HG03571 (cell line): Measurements from ENCODE around the gene BAG5.

Experiments
- ATAC-seq: cut with Tn5 transposase; IDR thresholded peaks from one replicate; pipeline ENCODE4 v1.9.1; 2021; ENCODE audit not compliant: unreplicated experiment

The BAG5 gene

DNA sequence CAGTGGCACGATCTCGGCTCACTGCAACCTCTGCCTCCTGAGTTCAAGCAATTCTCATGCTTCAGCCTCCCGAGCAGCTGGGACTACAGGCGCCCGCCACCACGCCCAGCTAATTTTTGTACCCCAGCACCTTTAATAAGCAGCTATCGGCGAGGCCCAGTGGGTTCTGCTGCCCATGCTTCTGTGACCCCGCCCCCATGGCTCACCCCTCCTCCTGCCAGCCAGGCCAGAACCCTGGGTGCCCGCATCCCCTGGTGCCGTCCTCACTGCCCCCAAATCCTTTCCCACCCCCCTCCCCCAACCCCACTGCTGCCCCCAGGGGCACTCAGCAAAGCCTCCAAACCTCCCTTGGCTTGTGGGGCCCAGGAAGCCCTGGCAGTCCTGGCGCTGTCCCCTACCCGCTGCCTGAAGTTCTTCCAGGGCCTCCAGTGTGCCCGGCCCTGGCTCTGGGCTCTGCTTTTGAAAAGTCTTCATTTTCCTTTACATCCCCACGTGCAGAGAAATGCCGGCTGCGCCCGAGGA, 14.5 kb downstream of the BAG5 start:
- no peak for ATAC-seq

DNA sequence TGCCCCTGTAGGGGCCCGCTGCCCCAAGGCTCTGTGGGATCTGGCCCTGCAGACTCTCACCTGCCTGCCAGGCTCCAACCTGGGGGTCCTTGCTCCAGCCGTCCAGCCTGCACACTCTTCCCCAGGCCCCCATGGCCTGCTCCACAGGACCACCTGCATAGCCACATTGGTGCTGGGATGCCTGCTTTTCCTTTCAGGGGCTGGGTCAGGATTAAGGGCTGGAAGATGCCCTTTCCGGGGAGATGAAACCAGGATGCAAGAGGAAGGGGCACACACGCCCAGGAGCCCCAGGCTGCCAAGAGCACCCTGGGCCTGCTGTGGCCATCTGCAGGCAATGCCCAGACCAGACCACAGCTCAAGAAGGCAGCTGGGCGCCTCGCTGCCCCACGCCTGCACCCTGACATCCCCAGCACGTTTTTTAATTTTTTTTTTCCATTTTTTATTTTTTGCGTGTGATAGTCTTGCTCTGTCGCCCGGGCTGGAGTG, 15.0 kb downstream of the BAG5 start:
- ATAC-seq = no peak

DNA sequence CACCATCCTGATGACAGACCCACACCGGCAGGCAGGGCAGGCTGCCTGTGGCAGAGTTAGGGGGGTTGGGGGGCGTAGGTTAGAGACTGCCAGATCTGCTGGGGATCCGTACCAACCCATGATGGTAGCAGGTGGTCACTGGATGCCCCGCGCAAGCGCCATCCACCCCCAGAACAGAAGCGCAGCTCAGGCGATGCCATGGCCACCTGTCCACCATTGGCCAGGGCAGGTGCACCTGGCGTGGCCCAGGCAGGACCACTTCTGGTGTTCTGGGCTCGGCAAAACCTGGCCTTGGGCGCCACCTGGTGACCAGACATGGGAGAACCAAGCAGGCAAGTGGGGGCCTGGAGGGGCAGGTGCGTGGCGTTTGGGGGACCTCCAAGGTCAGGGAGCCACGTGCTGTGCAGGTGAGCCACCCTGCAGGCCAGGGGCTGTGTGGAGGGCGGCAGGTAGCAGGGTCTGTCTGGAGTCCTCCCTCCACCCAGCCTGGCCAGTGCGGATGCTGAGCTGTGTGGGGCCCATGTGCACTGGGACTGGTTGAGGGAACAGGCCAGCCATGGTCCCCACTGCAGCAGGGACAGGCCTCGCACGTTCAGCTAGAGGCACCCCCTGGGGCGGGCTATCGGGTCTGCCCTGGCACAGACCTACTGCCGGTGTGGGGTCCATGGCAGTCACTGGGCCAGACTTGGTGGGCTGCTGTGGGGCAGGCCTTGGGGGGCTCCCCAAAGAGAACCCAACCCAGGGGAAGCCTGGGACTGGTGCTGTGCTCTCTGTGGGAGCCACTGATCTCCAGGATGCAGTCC, 15.6 kb downstream of the BAG5 start:
- ATAC-seq = peak; percentile 52

DNA sequence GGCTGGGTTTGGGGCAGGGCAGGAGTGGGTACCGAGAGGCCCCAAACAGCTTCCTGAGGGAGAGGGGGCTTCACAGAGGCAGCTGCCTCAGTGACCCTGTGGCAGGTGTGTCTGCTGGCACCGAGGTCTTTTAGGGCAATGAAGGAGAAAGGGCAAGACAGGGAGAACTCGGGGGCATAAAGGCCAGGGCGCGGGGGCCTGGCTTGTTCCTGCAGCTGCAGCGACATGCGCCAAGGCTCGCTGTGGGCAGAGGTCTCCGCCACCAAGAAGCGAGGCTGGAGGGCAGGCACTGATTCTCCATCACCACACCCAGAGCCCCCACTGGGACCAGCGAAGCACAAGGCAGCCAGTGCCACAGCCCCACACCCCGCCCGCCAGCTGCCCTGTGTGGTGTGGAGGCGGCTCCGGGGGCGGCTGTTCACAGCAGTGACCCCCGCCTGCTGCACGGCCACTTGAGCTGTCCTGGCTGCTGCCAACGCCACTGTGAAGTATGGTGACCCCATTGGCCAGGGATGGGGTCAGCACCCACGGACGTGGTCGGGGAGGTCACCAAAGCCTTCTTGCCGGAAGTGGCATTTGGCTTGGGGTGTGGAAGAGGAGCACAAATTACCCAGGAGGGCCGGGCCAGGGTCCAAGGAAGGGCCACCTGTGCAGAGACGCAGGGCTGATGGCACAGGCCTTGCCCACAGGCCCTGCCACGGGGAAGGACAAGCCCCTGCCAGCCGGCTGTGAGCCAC, 16.4 kb downstream of the BAG5 start:
- no peak for ATAC-seq

DNA sequence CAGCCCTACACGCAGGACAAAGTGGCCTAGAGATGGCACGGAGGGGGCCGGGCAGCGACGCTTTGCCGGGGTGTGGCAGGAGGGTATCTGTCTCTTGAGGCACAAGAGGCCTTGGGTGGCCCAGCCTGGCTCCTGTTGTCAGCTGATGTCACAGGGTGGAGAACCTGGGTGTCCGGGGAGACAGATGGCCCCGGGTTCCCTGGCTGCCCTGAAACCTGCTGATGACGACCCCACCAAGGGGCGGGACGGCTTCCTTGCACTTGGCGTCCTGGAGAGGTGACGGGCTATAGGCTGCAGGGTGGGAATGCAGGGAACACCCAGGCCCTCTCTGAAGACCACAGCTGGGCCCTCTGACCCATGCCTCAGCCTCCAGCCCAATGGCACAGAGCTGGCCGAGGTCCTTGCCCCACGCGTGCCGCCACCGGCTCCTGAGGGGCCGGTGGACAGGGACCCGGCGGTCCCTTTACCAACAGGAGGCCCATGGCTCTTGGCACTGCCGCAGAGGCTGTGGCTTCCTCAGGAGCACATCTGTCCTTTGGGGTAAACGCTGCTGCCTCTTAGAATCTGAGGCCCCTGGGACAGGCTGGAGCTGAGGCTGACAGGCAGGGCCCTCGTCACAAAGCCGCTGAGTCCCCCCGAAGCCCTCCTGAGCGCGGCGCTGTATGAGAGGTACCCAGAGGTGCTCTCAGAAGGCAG, 17.1 kb downstream of the BAG5 start:
- ATAC-seq = no peak

DNA sequence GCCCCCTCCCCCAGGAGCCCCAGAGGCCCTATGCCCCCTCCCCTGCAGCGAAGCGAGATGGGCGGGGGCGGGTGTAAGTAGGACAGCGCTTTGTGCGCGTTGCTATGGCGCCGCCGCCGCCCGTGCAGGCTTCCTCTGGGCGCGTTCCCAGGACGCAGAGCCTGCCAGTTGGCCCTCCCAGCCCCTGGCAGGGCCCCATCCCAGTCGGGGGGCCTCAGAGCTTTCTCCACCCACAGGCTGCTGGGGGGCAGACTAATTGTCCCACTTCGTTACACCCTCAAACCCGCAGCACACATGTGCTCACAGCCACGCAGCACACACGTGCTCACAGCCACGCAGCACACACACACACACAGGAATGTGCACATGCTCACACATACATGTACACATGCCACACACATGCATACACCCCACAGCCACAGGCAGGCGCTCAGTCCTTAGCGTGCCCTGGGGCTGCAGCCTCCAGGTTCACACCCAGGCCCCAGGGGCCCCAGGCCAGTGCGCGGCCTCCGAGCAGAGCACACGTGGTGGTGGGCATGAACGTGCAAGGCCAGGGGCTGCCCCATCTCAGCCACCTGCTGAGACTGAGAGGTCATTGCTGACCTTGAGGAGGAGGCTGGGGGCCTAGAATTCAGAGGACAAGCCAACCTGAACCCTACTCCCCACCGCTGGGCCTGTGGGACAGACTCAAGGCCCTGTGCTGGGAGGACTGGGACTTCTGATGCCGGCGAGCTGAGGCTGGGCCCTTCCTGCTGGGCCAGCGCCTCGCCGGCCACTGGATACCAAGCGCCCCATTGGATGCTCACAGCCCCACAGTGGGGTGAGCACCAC, 17.9 kb downstream of the BAG5 start:
- no peak for ATAC-seq

DNA sequence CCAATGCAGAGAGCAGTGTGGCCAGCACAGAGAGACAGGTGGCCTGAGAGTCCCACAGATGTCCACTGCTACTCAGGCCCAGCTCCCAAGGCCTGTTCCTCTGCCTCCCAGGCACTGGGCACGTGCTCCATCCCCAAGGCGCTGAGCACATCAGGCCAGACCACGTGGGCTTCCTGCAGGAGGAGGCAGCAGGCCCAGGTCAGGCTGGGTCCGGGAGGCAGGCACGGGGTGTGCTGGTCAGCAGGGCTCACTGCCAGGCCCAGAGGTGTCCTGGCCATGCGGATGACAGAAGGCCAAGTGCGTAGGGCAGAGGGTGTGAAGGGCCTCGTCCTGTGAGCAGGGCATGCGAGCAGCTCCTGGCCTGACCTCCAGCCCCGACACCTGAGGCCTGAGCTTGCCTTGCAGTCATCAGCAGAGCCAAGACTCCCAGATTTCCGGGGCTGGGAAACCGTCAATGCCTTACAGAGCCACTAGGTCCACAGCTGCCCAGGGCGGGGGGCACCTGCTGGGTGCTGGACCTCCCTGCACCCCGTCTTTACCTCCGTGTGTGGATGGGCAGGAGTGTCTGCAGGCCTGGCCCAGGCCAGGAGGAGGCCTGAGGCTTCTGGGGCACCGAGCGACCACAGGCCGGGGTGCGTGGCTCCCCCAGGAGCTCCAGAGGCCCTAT, 18.6 kb downstream of the BAG5 start:
- ATAC-seq = no peak

DNA sequence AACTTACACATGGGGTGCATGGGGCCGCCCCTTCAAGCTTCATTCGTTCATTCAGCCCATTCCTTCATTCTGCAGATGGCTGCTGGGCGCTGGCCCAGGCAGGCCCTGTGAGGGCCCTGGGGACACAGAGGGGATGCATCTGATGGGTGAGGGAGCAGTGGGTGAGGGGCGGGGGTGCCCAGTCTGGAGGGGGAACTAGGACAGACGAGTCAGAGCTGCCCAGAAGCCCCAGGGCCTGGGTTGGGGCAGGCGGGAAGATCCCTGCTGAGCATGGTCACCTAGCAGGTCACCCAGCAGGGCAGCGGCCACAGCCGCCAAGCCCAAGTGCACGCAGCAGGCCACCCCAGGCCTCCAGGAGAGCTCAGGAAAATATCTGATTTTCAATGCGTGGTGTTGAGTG, 19.3 kb downstream of the BAG5 start:
- ATAC-seq = no peak

DNA sequence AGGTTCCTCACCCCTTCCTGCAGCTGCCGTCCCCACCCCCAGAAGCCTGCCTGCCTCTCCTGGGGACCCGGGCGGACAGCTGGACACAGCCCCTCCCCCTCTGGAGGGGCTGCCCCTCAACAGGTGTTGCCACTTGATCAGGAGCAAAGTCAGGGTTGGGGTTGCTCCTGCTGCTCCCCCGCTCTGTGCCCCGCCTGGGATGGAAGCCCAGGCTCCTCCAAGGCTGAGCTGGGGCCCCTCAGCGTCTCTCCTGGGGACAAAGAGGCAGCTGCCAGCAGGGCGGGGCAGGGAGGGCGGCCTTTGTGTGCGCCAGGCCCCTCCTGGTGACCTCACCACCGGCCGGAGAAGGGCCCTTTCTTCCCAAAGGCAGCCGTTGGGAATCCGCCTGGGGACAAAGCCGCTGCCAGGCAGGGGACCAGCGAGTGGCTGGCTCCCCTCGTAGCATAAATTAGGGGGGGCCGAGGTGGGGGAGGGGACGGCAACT, 19.8 kb downstream of the BAG5 start:
- ATAC-seq = no peak

DNA sequence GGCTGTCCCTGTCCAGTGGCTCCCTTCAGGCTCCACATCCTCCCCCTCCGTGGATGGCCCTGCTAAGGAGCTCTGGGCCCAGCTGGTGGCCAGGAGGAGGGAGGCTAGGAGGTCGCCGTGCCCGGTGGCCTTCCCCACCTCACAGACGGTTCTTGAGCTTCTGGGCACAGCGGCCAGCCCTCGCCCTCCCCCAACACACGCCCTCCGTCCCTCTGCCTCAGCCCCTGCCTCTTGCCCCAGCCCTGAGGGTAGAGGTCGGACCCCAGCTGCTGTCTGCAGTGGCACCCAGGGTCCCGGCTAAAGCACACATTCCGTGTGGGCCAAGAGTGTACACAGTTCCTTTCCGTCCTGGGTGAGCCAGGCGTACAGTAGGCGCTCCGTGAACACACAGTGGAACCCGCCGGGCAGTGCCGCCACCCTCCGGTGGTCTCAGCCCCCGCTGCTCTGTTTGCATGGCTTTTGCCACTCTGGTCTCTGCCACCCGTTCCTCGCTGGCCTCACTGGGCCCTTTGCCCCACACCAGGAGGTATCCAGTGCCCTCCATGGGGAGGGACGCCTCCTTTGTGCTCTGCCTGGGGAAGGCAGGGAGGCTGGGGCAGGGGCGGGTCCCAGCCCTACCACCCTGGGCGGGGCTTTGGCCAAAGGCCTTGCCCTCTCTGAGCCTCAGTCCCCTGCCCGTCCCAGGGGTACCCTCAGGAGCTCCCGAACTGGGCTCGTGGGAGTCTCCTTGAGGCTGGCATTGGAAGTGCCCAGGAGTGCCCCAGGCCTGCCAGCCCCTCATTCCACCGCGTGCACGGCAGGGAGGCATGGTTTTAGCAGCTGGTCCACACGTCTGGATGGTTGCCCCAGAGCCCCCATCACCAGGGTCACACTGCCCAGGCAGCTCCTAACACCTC, 20.5 kb downstream of the BAG5 start:
- ATAC-seq = no peak

DNA sequence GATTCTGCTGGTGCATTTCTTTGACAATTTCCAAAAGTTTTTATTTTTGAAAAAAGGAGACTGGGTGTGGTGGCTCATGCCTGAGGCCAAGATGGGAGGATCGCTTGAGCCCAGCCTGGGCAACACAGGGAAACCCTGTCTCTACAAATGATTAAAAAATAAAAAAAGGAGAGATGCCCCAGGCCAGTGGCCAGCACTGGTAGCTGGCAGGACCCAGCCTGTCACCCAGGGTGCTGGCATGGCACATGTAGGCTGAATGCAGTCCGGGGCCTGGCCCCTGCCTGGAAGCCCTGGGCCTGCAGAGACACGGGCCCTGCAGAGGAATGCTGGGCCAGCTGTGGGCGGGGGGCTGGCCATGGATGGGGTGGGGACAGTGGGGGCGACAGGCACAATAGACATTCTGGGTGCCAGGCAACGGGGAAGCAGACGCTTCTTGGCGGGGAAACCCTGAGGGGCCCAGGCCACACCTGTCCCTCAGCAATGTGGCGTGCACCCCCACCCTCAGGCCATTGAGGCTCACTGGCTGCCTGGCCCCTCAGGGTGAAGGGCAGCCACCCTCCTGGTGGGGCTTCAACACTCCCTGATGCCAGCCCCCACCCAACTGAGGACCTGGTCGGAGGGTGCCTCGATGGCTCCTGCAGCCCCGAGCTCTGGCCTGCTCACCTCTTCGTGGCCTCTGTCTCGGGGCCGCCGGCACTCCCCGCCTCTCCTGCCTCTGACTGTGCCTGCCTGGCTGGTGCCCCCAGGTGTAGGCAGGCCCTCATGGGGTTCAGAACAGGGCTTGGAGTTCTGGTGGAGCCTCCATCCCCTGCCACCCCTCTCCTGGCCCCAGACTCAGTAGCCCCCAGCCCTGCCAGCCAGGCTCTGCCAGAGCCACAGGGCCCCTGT, 21.4 kb downstream of the BAG5 start:
- ATAC-seq = no peak

DNA sequence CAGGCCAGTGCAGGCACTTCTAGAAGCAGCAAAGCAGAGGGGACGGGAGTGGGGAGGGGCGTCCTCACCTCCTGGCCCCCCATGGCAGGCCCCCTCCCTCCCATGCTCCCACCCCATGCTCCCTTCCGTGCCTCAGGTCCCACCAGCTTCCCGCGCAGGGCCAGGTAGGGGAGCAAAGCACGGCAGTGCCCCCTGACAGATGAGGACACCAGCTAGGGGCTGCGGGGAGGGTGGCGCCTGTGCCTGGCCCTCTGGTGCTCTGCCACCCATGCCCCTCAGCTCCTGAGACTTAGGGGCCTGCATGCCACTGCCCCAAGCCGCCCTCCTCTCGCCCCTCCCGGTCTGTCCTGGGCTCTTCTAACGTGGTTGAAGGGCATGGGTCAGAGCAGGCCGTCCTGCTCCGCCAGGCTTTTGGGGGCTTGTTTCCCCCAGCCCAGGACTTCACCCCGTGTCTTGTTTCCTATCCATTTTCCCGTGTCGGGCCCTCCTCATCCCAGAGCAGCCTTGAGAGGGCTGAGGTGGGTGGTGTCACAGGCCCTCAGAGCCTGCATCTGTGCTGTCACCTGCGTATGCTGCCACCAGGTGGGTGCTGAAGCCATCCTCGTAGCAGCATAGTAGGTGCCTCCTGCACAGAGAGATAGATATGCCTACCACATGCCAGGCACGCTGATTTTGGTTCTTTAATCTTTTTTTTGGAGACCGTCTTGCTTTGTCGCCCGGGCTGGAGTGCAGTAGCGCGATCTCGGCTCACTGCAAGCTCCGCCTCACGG, 23.2 kb downstream of the BAG5 start:
- ATAC-seq = no peak

DNA sequence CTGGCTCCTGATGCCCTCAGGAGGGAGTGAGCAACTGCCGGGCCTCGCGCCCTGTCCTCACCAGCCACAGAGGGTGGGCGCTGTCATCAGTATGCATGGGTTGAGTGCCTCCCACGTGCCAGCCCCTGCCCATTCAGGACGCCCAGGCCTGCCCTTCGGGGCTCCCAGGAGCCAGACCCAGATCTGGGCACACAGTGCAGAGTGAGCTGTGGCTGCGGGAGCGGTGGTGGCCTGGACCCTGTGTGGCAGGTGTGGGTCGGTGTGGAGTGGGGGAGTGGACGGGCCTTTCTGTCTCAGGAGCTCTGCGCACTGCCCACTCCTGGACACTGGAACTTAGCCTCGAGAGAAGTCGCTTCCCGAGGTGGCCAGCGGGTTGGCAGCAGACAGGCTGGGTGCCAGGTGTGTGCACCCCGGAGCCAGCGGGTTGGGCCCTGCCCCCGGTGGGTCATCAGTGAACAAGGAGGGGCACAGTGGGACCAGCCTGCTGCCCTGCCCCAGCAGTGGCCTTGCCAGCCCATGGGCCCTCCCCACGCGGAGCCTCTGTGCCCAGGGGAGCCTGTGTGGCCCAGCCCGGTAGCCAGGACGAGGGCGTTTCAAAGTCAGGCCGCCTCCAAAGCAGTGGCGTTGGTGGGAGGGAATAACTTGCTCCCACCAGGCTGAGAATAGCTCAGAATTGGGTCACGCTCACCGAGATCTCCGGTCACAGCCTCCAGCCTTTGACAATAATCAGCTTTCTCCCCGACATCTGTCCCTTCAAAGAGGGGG, 24.0 kb downstream of the BAG5 start:
- no peak for ATAC-seq

DNA sequence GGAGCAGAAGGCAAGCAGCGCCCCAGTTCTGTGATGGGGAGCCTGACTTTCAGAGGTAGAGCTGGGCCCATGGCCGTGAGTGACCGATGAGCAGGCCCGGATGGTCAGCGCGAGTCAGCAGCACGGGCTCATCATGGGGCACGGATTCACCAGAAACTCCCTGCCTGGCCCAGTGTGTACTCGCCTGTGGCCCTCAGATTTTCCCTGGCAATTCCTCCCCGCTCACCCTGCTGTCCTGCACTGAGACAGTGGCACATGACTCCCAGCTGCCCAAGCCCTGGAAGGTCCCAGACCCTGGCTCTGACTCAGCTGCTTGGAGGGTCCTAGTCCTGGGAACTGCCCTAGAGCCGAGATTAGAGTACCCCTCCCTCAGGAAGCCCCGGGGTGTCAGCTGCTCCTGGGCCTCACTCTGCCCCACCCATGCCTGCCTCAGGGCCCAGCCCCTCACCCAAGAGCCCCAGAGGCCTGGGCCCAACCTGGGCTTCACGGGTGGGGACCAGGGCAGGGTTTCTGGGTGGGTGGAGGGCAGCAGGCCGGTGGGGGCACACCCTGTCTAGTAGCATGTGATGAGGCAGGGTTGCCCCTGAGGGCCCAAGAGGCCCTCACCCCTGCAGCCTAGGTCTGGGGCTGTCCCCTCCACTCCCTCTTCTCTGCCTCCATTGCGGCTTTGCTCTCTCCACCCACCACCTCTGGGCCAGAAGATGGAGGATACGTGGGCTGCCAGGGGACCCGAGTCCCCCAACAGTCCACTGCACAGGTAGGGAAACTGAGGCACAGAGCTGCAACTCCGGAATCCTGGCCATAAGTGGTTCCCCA, 25.1 kb downstream of the BAG5 start:
- no peak for ATAC-seq

DNA sequence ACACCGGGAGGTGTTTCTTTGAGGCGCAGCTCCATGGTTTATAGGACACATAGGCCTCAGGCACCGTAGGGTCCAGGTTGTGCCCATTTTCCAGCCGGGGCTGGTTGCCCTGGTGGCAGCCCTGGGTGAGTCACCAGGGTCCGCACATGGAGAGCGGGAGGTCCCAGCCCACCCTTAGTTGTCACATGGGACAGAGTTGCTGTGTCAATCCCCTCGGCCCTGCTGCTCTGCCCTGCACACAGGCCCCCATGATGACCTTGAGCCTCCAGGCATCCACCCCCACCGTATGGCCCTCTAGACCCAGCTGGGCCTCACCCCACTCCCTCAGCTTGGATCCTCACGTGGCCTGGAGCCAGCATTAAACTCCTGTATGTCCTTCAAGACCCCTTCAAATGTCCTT, 25.8 kb downstream of the BAG5 start:
- no peak for ATAC-seq
